ENCODE results near the gene ADAMTS17.
"Not testable (repeated sequence)": the region's sequence is repeated elsewhere in the genome, so short reads cannot be mapped to it uniquely, and the experiment has no call there.

ADAMTS17 gene

DNA sequence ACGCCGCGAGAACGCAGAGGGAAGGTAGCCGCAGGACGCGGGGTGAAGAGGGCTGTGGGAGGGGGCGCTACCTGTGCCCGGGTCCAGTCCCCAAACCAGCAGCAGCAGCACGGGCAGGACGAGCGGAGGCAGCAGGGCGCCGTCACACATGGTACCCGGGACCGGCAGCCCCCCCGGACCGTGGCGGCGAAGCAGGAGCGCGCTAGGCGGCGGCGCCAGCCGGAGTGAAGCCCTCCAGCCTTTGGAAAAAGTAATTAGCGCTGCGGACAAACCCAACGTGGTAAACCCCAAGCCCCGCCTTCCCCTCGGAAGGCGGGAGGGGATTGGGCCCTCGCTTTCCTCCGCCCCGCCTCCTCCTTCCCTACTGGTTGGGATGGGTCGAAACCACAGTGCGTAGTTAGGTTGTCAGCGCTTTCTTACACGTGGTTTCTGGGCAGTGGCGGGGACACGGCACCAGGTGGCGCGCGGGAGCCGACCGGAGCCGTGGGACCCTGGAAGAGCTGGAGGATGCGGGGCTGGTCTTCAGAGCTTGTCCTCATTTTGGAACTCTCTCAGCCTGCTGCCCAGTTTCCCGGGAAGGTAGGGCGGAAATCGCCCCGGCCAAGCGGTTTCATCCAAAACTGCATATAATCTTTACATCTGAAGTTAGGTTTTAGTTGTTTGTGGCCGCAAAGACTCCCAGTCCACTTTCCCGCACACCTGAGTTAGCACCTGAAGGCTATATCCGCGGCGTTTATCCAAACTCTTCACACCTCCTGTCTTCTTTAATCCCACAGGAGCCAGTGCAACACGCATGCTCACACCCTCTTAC lies at the start of gene ADAMTS17:
Gene ADAMTS17, minus strand, starts transcription at position 226 of the 811 bp plus-strand sequence. Its CDS starts 76 bp downstream, at position 150.
- peak; percentile 94 for DNase-seq

- DNase-seq, result no peak
Observed at GRCh38 chr15:100385300-100386050, 43.7 kb upstream of the ADAMTS17 start.

DNA sequence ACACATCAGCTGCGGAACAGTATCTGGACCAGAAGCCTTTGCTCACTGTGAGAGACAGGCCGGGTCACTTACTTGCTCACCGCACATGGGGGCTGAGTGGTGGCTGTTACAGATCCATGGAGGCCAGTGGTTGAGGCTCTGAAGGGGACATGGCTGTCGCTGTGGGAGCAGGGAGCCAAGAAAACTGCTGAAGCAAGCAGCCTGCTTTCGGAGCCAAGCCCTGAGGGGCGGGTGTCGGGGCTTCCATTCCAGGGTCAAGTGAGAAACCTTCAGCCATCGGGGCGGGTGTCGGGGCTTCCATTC lies 42.3 kb upstream of the ADAMTS17 start:
- DNase-seq, result no peak

GRCh38 chr15:100383302-100384107 lies 41.7 kb upstream of the ADAMTS17 start:
- peak; percentile 39 for DNase-seq

DNA sequence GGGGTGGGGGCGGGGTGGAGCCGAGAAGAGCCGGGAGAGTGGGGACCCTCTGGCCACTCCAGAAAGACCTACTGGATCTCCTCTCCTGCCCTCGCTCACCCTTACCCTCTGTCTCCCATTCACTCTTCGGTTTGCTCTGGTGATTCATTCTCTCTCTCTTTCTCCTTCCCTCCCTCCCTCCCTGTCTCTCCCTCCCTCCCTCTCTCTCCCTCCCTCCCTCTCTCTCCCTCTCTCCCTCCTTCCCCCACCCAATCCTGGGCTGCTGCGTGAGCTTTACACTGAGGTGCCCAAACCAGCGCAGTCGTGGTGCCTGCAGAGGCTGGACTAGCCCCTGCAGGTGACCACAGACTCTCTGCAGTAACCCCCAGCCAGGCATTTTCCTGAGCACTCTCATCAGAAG lies 32.2 kb upstream of the ADAMTS17 start:
- no peak for DNase-seq

DNA sequence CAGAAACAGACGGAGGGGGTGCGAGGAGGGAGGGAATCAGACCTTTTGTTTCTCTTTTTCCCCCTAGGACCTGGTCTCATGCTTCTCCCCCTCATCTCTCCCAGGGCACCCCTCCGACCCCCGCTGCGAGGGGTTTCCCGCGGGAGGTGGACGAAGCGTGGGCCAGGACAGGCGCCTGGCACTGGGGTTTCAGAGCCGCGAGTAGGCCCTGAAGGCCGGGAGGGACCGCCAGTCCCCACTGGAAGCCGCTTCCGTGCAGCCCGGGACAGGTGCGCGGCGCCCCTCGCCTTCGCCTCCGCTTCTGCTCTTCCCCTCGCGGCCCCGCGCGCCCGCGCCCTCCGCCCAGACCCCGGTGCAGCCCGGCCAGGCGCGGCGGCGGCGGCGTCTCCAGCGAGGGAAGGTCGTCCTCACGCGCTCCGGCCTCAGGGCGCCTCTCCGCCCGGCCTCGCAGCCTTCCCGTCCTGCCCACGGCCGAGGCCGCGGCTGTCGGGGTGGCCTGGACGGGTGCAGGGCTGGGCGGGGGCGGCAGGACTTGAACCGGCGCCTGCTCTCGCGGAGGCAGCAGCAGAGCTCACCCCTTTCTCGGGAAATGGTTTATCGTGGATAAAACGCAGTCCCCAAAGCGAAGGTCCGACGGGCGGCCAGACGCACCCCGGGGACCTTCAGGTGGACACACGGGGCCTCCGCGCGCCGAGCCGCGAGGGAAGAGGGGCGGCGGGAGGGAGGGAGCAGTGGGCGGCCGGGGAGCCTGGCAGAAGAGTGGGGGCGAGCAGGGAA lies 31.5 kb upstream of the ADAMTS17 start:
- no peak for DNase-seq

- DNase-seq, result no peak
Observed at GRCh38 chr15:100372739-100373119, 31.0 kb upstream of the ADAMTS17 start.

GRCh38 chr15:100355342-100355741 lies 13.6 kb upstream of the ADAMTS17 start:
- no peak for DNase-seq

GRCh38 chr15:100353449-100353848 lies 11.7 kb upstream of the ADAMTS17 start:
- DNase-seq, result peak; percentile 30

- peak; percentile 62 for DNase-seq
Observed at GRCh38 chr15:100350434-100351226, 8.9 kb upstream of the ADAMTS17 start.

- peak; percentile 89 for DNase-seq
Observed at GRCh38 chr15:100349696-100350433, 8.1 kb upstream of the ADAMTS17 start.

DNA sequence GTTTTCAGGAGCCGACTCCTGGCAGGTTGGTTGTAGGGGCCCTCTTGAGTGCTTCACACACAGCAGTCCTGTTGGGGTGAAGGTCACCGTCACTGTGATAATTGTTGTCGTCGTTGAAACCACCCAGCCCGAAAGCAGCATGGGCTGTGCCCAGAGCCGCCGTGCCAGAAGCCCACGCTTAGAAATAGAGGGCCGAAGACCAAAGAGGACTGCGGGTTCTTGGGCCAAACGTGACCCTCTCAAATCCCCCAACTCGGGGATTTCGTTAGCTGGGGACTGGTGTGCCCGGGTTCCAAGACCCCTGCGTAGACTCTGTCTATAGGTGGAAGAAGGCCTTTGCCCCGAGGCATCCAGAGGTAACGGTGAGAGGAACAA lies 7.5 kb upstream of the ADAMTS17 start:
- DNase-seq, result no peak

GRCh38 chr15:100348578-100348977 lies 6.8 kb upstream of the ADAMTS17 start:
- no peak for DNase-seq

GRCh38 chr15:100346866-100347512 lies 5.2 kb upstream of the ADAMTS17 start:
- no peak for DNase-seq

- no peak for DNase-seq
Observed at GRCh38 chr15:100345438-100345837, 3.7 kb upstream of the ADAMTS17 start.

- DNase-seq, result no peak
Observed at GRCh38 chr15:100343251-100343650, 1.5 kb upstream of the ADAMTS17 start.

DNA sequence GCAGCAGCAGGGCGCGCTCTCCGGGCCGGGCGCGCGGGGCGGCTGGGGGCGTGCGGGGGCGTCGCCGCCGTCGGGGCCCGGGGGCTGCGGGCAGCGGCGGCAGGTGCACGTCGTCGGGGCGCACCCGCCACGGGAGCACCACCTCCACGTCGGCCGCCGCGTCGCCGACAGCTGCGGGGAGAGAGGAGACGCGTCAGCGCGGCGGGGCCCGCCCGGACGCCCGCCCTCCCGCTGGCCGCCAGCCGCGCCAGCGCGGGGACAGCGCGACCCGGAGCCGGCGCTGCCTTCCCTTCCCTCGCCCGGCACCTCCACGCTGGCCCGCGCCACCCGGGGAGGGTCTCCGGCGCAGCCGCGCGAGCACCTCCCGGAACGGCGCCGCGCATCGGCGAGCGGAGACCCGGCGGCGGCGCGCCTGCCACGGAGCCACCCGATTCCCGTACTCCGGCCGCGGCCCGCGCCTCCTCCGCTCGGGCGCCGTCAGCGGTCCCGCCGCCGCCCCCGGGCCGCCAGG lies 481 bp downstream of the ADAMTS17 start:
- no peak for DNase-seq

DNA sequence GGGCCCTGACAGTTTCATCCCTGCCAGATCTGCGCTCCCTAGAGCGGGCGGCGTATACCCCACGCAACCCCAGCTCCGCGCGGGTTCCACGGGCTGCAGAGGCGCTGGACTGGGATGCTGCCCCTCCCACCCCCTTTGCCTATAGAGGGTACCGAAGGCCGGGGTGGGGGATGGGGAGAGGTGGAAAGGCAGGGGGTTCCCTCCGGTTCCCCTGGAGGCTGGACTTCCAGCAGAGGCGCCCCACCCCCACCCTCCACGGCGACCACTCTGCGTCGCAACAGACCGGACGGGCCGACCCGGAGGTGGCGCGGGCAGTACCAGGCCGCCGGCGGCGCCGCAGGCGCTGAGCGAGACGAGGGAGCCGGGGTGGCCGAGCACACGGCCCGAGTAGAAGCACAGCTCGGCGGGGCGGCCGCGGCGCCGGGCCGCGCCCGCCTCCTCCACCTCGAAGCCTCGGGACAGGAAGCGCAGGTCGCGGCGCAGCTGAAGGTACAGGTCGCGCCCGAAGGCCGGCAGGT lies 995 bp downstream of the ADAMTS17 start:
- DNase-seq, result no peak

DNA sequence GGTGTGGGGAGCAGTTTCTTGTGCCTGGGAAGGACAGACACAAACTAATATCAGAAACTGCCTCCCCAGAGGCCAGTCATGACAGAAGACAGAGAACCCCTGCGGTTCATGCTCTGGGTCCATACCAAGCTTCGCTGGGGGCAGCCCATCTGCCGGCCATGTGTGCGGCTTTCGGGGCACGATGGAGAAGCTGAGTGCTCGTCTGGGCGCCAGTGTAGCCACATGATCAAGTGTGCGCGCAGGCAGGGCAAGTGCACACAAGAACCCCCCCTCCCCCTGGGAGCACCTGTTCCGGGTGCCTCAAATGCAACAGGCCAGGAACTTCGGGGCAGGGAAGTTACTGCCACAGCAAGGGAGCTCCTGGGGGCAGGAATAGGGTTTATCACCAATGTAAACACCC lies 1.8 kb downstream of the ADAMTS17 start:
- DNase-seq, result no peak

DNA sequence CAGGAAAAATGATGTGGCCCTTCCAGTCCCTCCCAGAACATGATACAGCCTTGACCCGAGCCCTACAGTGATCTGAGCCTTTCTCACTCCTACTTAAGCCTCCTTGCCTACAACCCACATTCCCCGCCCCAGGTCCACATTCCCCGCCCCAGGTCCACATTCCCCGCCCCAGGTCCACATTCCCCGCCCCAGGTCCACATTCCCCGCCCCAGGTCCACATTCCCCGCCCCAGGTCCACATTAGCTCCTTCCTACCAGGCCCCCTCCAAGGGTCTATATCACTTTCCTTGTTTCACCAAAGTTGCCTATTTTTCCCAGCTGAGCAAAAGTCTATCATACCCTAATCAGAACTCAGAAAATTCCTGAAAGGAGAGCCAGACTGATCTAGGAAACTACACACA lies 2.3 kb downstream of the ADAMTS17 start:
- DNase-seq, result not testable (repeated sequence)

Measured in hematopoietic multipotent progenitor cell treated with erythropoietin and hydrocortisone succinate and interleukin-3 and kit ligand, for 6 days (in vitro differentiated cells).